HG03439 (cell line): ENCODE data around the gene CGB2.
"Not testable (repeated sequence)": the region's sequence is repeated elsewhere in the genome, so short reads cannot be mapped to it uniquely, and the experiment has no call there.

Source experiments
- ATAC-seq: cut with Tn5 transposase; IDR thresholded peaks from one replicate; pipeline ENCODE4 v1.9.1; 2021; ENCODE audit warnings: mild to moderate bottlenecking, moderate library complexity; ENCODE audit not compliant: unreplicated experiment

The CGB2 gene

DNA sequence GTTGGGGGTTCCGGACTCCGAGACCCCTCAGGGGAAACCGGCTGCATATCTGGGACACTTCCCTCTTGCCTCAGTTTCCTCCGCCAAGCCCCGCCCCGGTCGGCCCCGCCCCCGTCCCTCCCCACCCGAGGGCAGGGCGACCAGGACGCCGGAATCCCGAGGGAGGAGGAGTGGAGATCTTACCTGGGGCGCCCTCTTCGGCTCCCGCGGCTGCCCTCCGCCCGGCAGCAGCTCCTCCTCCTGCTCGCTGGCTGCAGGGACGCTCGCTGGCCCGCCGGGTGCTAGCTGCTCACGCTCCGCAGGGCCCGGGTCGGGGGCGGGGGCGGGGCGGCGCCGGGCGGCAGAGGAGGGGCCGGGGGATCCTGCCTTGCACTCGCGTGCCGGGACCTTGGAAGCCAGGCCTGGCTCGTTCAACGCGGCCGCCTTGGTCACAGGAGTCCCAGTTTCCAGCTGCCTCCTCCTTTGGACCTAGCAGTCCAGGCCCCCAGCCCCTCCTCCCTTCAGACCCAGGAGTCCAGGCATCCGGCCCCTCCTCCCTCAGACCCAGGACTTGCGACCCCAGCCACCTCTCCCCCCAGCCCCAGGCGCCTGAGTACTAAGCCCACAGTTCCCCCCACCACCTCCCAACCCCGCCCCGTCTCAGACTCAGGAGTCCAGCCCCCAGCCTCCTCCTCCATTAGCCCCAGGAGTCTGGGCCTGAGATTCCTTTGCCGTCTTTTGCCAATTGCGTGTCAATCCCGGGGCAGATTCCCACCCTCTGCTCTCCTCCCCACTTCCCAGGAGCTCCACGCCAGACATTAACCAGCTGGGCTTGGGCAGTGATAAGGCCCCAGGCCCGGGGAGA, 33.3 kb downstream of the CGB2 start, which contains the start of gene NTF4:
TSS of gene NTF4 (minus strand) at position 51 of the 844 bp plus-strand sequence. CDS start 2,821 bp downstream, outside the sequence.
- ATAC-seq: no peak

GRCh38 chr19:49065905-49066512, 34.3 kb downstream of the CGB2 start:
- no peak for ATAC-seq

DNA sequence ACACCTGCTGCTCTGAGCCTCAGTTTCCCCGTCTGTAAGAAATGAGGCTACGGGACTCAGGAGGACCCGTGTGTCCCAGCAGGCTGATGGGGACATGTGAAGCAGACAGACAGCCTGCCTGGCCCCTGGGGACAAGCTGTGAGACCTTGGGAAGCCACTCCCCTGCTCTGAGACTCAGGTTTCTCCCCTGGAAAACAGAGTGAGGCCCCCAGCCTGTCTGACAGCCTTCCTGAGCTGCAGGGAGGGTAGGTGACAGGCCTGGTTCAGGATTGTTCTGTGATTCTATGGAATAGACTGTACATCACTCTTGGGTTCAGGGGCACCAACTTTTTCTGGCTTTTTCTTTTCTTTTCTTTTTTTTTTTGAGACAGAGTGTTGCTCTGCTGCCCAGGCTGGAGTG, 35.9 kb downstream of the CGB2 start:
- ATAC-seq: no peak

DNA sequence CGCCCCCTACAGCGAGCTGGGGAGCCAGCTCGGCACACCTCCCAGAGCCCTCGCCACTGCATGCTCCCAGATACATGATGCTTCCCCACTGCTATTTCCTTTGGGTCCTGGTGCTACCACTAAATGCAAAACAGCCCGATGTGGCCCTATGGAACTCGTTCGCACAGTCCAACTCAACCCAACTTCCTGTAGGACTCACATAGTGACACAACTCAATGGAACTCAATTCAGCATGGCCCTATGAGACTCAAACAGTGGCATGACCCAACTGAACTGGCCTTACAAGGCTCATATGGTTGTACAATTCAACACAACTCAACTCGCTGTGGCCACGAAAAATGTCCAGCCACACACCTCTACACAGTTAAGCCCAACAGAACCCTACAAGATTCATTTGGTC, 37.3 kb downstream of the CGB2 start:
- ATAC-seq: no peak

DNA sequence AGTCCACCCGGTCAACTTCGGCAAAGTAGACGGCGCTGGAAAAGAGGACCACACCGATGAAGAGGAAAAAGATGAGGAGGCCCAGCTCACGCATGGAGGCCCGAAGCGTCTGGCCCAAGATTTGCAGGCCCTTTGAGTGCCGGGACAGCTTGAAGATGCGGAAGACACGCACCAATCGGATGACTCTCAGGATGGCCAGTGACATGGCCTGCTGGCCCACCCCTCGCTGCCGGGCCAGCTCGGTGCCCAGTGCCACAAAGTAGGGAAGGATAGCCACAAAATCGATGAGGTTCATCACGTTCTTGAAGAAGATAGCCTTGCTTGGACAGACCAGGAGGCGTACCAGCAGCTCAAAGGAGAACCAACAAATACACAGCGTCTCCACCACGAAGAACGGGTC, 38.7 kb downstream of the CGB2 start:
- no peak for ATAC-seq

DNA sequence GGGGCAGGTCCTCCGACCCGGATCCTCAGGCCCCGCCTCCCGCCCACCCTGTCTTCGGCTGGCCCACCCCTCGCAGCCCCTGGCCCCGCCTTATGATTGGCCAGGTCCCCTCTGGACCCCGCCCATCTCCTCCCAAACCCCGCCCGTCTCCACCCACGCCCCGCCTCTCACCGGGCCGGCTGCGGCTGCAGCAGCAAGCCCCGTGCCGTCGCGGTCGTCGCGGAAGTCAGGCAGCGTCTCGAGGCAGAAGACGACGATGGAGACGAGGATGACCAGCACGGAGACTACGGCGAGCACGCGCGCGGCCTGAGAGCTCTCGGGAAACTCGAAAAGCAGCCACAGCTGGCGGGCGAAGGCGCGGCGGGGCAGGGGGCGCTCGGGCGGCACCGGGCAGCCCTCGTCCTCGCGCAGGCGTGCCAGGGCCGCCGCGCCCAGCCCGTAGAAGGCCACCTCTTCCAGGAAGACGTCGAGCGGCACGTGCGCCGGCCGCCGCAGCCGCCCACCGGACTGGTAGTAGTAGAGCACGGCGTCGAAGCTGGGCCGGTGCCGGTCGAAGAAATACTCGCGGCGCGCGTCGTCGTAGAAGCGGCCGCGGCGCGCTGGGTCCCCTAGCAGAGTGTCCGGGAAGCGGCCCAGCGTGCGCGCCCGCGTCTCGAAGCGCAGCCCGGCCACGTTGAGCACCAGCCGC, 40.3 kb downstream of the CGB2 start:
- no peak for ATAC-seq

- no peak for ATAC-seq
Observed at GRCh38 chr19:49073514-49074378, 42.1 kb downstream of the CGB2 start.

GRCh38 chr19:49074869-49075268, 43.2 kb downstream of the CGB2 start:
- ATAC-seq: not testable (repeated sequence)

GRCh38 chr19:49080392-49080791, 48.7 kb downstream of the CGB2 start:
- ATAC-seq: no peak

- ATAC-seq: no peak
Observed at GRCh38 chr19:49081273-49081672, 49.6 kb downstream of the CGB2 start.
